Testis (tissue), 3 donors: ENCODE data around the gene RALGPS2. TPM values are rescaled to one million over a fixed set of nuclear protein-coding genes. Genes with fewer than 3 reads are reported as not detected.
A peak's percentile ranks its signal among the peaks of the same experiment; 100 is the strongest.

Source experiments
- DNase-seq: peaks from one replicate; pipeline ENCODE4 v3.0.0-alpha.2; 2019
- H3K27ac ChIP-seq, 2 donors: fragments of 200-600 bp; sonication (generic); one replicate each; pipeline ENCODE4 v1.5.1; 2019
- H3K27me3 ChIP-seq: fragments of 200-600 bp; sonication (generic); one replicate; pipeline ENCODE4 v1.5.1; 2019
- H3K36me3 ChIP-seq: fragments of 200-600 bp; sonication (generic); one replicate; pipeline ENCODE4 v1.5.1; 2017; ENCODE audit warnings: low read depth; ENCODE audit errors: missing control alignments
- H3K4me1 ChIP-seq: fragments of 200-600 bp; sonication (generic); one replicate; pipeline ENCODE4 v1.5.1; 2019
- H3K4me3 ChIP-seq, 2 donors: fragments of 200-600 bp; sonication (generic); one replicate each; pipeline ENCODE4 v1.5.1; 2017 to 2019
- H3K9me3 ChIP-seq: fragments of 200-600 bp; sonication (generic); one replicate; pipeline ENCODE4 v1.5.1; 2017
- POLR2A ChIP-seq: fragments of 450-650 bp; IDR thresholded peaks from one replicate; pipeline ENCODE4 v1.6.1; 2017; ENCODE audit warnings: antibody characterized with exemption, mild to moderate bottlenecking, moderate library complexity
- WGBS, 2 donors: methylation state at CpG; one replicate each; pipeline ENCODE4 v1.1.5; 2018; 5-methylcytosine and 5-hydroxymethylcytosine counted together
- intact Hi-C: fragments of 100-400 bp; cut with DNase I; formaldehyde crosslinking; loops from one replicate; pipeline ENCODE4 v1.15.1; 2023; ENCODE audit warnings: low total_unique reads
- polyA plus RNA-seq: library from polyadenylated mRNA; stranded (reverse); fragments of 350-450 nt; fragmentation: Illumina TruSeq; extraction: RNeasy Lipid Tissue Mini Kit (QIAGEN cat#74804); gene quantifications from one replicate; pipeline ENCODE4 v1.2.3, GENCODE V29; 2014; ENCODE audit warnings: low read depth, low replicate concordance; ENCODE audit not compliant: insufficient read depth
- total RNA-seq, 2 donors: library from RNA; depleted of rRNA; stranded (reverse); fragments of >200 nt; gene quantifications; one replicate each; pipeline ENCODE4 v1.2.3, GENCODE V29; 2016
- TF ChIP-seq, protein P1 (sequence below), 3 experiments: fragments of 450-650 bp in 2 of 3; fragments of 200-600 bp in 1 of 3; sonication (generic) in 1 of 3; IDR thresholded peaks; one replicate each; pipeline ENCODE4 v1.5.1; 2016 to 2019; ENCODE audit warnings: antibody characterized with exemption in 3 of 3, mild to moderate bottlenecking in 2 of 3, moderate library complexity in 1 of 3

RALGPS2 gene
- total and polyA plus RNA-seq, 3 donors from 2014 or later = 56.3 to 224 (median 78.6) TPM

DNA sequence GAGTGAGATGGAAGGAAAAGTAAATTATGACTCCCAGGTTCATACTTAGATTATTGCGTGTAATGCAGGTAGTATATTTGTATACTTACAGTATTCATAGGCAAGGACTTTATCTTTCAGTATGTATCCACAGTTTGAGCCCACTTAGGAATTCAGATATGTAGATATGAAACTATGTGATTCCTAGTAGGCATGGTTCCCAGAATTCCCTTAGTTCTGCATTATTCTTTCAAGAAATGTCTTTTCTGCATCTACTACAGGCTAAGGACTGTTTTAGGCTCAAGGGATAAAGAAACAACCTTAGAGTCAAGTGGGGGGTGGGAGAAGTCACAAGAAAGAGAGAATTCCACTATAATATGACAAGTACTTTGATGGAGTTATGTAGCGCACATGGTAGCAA is 132.1 kb downstream of the RALGPS2 start:
- H3K27me3 ChIP-seq = no peaks in the 10 kb centered on the region
- DNase-seq = no peak
- no peak for TF ChIP-seq POLR2A
- TF ChIP-seq, protein P1, sequence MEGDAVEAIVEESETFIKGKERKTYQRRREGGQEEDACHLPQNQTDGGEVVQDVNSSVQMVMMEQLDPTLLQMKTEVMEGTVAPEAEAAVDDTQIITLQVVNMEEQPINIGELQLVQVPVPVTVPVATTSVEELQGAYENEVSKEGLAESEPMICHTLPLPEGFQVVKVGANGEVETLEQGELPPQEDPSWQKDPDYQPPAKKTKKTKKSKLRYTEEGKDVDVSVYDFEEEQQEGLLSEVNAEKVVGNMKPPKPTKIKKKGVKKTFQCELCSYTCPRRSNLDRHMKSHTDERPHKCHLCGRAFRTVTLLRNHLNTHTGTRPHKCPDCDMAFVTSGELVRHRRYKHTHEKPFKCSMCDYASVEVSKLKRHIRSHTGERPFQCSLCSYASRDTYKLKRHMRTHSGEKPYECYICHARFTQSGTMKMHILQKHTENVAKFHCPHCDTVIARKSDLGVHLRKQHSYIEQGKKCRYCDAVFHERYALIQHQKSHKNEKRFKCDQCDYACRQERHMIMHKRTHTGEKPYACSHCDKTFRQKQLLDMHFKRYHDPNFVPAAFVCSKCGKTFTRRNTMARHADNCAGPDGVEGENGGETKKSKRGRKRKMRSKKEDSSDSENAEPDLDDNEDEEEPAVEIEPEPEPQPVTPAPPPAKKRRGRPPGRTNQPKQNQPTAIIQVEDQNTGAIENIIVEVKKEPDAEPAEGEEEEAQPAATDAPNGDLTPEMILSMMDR (IDR thresholded peaks at IDR 0.05) = no peak
- 96 to 98% methylated on average over 2 of the region's 2 CpGs for WGBS, 2 donors
- no peak overlapping the region for H3K27ac ChIP-seq
- no peaks in the 10 kb centered on the region for H3K36me3 ChIP-seq
- H3K4me1 ChIP-seq = no peaks in the 10 kb centered on the region
- no peak overlapping the region for H3K4me3 ChIP-seq
- intact Hi-C loops = no loop called here
- no peaks in the 10 kb centered on the region for H3K9me3 ChIP-seq

DNA sequence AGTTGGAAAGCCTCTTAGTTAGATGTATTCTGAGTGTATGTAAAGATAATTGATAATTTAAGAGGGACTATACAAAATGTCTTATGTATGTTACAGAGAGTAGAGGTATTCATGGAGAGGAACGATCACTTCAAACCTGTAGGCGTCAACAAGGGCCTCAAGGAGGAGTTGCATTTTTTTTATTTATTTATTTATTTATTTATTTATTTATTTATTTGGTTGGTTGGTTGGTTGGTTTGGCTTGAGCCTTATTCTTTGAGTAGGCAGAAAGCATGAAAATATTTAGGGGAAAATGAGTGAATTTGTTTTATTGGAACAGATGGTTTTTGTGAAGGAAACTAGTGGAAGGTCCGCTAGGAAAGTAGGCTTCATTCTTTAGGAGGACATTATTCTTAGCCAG is 137.4 kb downstream of the RALGPS2 start:
- Histone ChIP-seq H3K27me3 (no peaks in the 10 kb centered on the region), H3K36me3 (no peaks in the 10 kb centered on the region), H3K4me3 (no peak overlapping the region), H3K27ac (no peak overlapping the region), H3K4me1 (peaks cover 4% of the 10 kb centered on the region), H3K9me3 (no peaks in the 10 kb centered on the region)
- TF ChIP-seq, protein P1 (IDR thresholded peaks at IDR 0.05) = no peak
- TF ChIP-seq POLR2A = no peak
- 95 to 99% methylated on average over 3 of the region's 3 CpGs for WGBS, 2 donors
- no peak for DNase-seq
- intact Hi-C loops = no loop called here

DNA sequence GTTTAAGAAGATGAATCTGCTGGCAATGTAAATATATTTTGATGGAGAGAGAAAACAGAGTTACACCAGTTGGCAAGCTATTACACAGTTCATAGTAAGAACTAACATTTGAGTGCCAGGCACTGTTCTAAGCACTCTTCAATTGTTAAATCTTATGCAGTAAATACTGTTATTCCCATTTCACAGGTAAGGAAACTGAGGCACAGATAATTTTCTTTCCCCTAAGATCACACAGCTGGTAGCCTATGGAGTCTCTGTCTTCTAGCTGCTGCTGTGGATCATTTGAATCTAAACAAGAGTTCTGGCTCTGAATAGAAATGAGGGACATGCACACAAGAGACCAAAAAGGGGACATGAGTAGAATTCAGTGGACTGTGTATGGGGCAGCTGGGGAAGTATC is 137.8 kb downstream of the RALGPS2 start:
- no peak for DNase-seq
- Histone ChIP-seq H3K27ac (no peak overlapping the region), H3K4me1 (peaks cover 4% of the 10 kb centered on the region), H3K36me3 (no peaks in the 10 kb centered on the region), H3K9me3 (no peaks in the 10 kb centered on the region), H3K4me3 (no peak overlapping the region), H3K27me3 (no peaks in the 10 kb centered on the region)
- intact Hi-C loops = no loop called here
- no peak for TF ChIP-seq POLR2A

DNA sequence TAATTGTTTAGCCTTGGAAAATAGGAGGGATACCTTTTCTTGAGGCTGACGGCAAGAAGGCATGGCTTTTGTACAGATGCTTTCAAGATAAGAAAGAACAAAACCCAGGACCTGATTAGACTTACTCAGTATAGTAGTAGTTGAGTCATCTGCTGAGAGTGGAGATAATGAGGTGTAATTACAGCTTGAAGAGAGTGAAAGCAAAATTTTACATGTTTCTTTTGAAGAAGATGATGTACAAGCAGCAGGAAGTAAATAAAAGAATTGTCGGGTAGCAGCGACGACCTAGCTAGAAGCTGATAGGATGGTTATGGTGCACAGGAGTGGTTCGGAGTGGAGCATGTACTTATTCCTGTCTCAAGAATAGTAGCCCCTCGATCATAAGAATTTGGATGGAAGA is 139.3 kb downstream of the RALGPS2 start:
- Histone ChIP-seq H3K36me3 (no peaks in the 10 kb centered on the region), H3K27me3 (no peaks in the 10 kb centered on the region), H3K4me1 (peaks cover 4% of the 10 kb centered on the region), H3K27ac (no peak overlapping the region), H3K9me3 (no peaks in the 10 kb centered on the region), H3K4me3 (no peak overlapping the region)
- no peak for DNase-seq
- no peak for TF ChIP-seq POLR2A
- TF ChIP-seq, protein P1 (IDR thresholded peaks at IDR 0.05) = no peak
- 45 to 63% methylated on average over 6 of the region's 6 CpGs for WGBS, 2 donors
- intact Hi-C loops = no loop called here

DNA sequence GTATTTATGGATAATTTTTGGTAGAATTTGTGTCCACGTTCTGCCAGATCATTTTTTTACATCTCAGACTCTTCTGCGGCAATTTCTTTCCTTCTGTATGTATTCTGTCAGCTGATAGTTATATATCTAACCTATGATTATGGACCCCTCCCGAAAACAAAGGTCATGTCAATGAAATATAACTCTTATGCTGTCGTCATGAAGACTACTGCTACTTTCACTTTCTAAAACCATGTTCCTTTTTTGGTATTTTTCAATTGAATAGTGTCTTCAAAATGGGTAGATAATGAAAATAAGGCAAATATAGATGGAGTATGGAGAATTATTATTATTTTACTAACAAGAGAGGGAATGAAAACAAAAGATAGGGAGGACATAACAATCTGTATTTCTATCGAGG is 142.6 kb downstream of the RALGPS2 start:
- WGBS, 2 donors = 42 to 48% methylated on average over 5 of the region's 5 CpGs
- no peak for DNase-seq
- peak overlapping the region in 1 of 2 donors; percentile 65 for H3K27ac ChIP-seq
- intact Hi-C loops = no loop called here
- peak overlapping the region; percentile 34 to 41 for H3K4me3 ChIP-seq
- H3K36me3 ChIP-seq = no peaks in the 10 kb centered on the region
- no peak for TF ChIP-seq POLR2A
- TF ChIP-seq, protein P1 (IDR thresholded peaks at IDR 0.05) = no peak
- peaks cover 4% of the 10 kb centered on the region for H3K4me1 ChIP-seq
- no peaks in the 10 kb centered on the region for H3K9me3 ChIP-seq
- H3K27me3 ChIP-seq = no peaks in the 10 kb centered on the region
